HepG2 (cell line): Measurements from ENCODE around the gene C2orf76. TPM values are rescaled to one million over a fixed set of nuclear protein-coding genes. Genes with fewer than 3 reads are reported as not detected.

Source experiments
- GFI1 ChIP-seq: sonication (generic); formaldehyde crosslinking; IDR thresholded peaks from 2 replicates; pipeline ENCODE4 v1.5.0; 2020; ENCODE audit warnings: missing genetic modification reagents, mild to moderate bottlenecking, borderline replicate concordance
- HDAC6 ChIP-seq: fragments of 200-600 bp; sonication (generic); IDR thresholded peaks from 2 replicates; pipeline ENCODE4 v1.7.0; 2017; ENCODE audit warnings: mild to moderate bottlenecking, antibody characterized with exemption, low read length, low read depth
- PHF8 ChIP-seq: sonication (generic); formaldehyde crosslinking; IDR thresholded peaks from 2 replicates; pipeline ENCODE4 v1.5.0; 2020; ENCODE audit warnings: missing genetic modification reagents
- RFX1 ChIP-seq: fragments of 450-650 bp; IDR thresholded peaks from 2 replicates; pipeline ENCODE4 v1.6.1; 2017
- RXRA ChIP-seq: sonication (generic); formaldehyde crosslinking; IDR thresholded peaks from 2 replicates; pipeline ENCODE4 v1.5.1; 2020; ENCODE audit warnings: missing genetic modification reagents
- SIN3A ChIP-seq: IDR thresholded peaks from 2 replicates; pipeline ENCODE4 v1.6.1; 2011; ENCODE audit warnings: low read depth, mild to moderate bottlenecking, control low read depth, low read length, borderline replicate concordance
- SMAD9 ChIP-seq: sonication (generic); formaldehyde crosslinking; IDR thresholded peaks from 2 replicates; pipeline ENCODE4 v1.5.1; 2020; ENCODE audit warnings: mild to moderate bottlenecking, missing genetic modification reagents
- SMC3 ChIP-seq: IDR thresholded peaks from 2 replicates; pipeline ENCODE4 v1.6.1; 2011; ENCODE audit warnings: low read length, improper control_type of control experiment
- SNAI1 ChIP-seq: sonication (generic); formaldehyde crosslinking; IDR thresholded peaks from 2 replicates; pipeline ENCODE4 v1.5.0; 2020; ENCODE audit warnings: mild to moderate bottlenecking, missing genetic modification reagents, borderline replicate concordance
- THAP11 ChIP-seq: IDR thresholded peaks from 2 replicates; pipeline ENCODE4 v1.6.1; 2016; ENCODE audit warnings: missing biosample characterization, missing genetic modification reagents
- ZBTB3 ChIP-seq: sonication (generic); formaldehyde crosslinking; IDR thresholded peaks from 2 replicates; pipeline ENCODE4 v1.4.0; 2020; ENCODE audit warnings: low read depth, mild to moderate bottlenecking, moderate library complexity, missing genetic modification reagents, borderline replicate concordance
- ZNF572 ChIP-seq: sonication (generic); formaldehyde crosslinking; IDR thresholded peaks from 2 replicates; pipeline ENCODE4 v1.5.1; 2020; ENCODE audit warnings: mild to moderate bottlenecking, missing genetic modification reagents
- ZNF644 ChIP-seq: IDR thresholded peaks from 2 replicates; pipeline ENCODE4 v1.6.1; 2016; ENCODE audit warnings: low read depth
- ZNF766 ChIP-seq: sonication (generic); formaldehyde crosslinking; IDR thresholded peaks from 2 replicates; pipeline ENCODE4 v1.5.0; 2020; ENCODE audit warnings: missing genetic modification reagents, borderline replicate concordance
- polyA plus RNA-seq, 8 experiments: library from polyadenylated mRNA; depleted of rRNA in 3 of 8; stranded (reverse) in 7 of 8; unstranded in 1 of 8; fragments of >200 nt; fragmentation: Illumina TruSeq in 4 of 8; extraction: Trizol in 4 of 8; gene quantifications; 2 replicates each; pipeline versions ENCODE4 v1.2.1 to v1.2.3, GENCODE V29; 2011 to 2016; ENCODE audit warnings: low read depth in 4 of 8, missing spikeins in 1 of 8, mixed read lengths in 1 of 8; ENCODE audit not compliant: insufficient read depth in 1 of 8
- total RNA-seq, 5 experiments: library from RNA; depleted of rRNA; stranded (reverse); fragments of >200 nt; fragmentation: Illumina TruSeq; extraction: Trizol; gene quantifications; 2 replicates each; pipeline ENCODE4 v1.2.3, GENCODE V29; 2016; ENCODE audit warnings: low read depth in 1 of 5
- TF ChIP-seq, protein P1 (sequence below): sonication (generic); formaldehyde crosslinking; IDR thresholded peaks from 2 replicates; pipeline ENCODE4 v1.4.0; 2020; ENCODE audit warnings: mild to moderate bottlenecking, missing genetic modification reagents
- TF ChIP-seq, protein P2 (sequence below): sonication (generic); formaldehyde crosslinking; IDR thresholded peaks from 2 replicates; pipeline ENCODE4 v1.8.0; 2022; ENCODE audit warnings: missing genetic modification reagents, mild to moderate bottlenecking, moderate library complexity, borderline replicate concordance
- TF ChIP-seq, protein P3 (sequence below): IDR thresholded peaks from 2 replicates; pipeline ENCODE4 v1.6.1; 2016; ENCODE audit warnings: missing biosample characterization, missing genetic modification reagents, low read depth
- TF ChIP-seq, protein P4 (sequence below): sonication (generic); formaldehyde crosslinking; IDR thresholded peaks from 2 replicates; pipeline ENCODE4 v1.4.0; 2020; ENCODE audit warnings: missing genetic modification reagents
- TF ChIP-seq, protein P5 (sequence below): IDR thresholded peaks from 2 replicates; pipeline ENCODE4 v1.6.1; 2016; ENCODE audit warnings: low read depth

C2orf76 gene
- total and polyA plus RNA-seq, 2 of the 13 experiments (the other 11 are each of a cell fraction or from before 2014, with no cell fraction given) = 7.7 to 8.5 TPM

DNA sequence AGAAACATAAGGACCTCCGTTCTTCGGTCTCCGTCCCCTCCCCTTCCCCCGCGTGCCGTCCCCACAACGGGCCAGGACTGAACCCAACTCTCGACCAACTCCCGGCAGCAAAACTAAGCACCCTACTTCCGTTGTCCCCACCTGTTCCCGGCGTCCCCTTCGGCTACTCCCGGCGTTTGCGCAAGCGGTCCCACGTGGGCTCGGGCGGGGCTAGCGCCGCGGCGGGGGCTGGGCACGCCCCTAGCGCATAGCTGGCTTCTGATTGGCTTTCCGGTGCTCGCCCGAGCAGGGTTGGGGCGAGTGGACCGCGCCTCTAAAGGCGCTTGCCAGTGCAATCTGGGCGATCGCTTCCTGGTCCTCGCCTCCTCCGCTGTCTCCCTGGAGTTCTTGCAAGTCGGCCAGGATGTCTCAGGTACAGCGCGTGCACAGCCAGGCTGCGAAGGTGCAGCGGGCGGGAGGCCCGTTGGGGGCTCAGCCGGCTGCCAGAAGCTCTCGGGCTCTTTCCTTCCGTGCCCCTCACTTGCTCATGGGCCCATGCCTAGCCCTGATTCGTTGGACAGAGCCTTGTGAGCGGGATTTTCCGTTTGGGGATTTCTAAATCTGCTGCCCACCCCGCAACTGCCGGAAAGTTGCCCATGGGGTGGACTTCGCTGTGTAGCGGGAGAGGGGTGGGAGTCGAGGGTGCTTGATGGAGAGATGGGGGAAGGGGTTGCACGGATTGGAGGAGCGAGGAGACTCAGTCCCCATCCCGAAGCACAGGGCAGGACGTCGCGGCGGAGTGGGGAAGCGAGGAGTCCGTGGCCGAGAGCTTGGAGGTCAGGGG, at the start of gene C2orf76, which contains the start of gene DBI (continued):
- TF ChIP-seq, protein P1, sequence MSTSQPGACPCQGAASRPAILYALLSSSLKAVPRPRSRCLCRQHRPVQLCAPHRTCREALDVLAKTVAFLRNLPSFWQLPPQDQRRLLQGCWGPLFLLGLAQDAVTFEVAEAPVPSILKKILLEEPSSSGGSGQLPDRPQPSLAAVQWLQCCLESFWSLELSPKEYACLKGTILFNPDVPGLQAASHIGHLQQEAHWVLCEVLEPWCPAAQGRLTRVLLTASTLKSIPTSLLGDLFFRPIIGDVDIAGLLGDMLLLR (CRISPR knock-in tag) = peak; percentile 35
- TF ChIP-seq RXRA (peak; percentile 86; the same call in 1 of the 2 replicates), GFI1 (CRISPR knock-in tag) (peak; percentile 86), SMC3 (peak; percentile 27; the same call in 1 of the 2 replicates), SNAI1 (peak; percentile 21), THAP11 (CRISPR knock-in tag) (peak; percentile 91), ZBTB3 (CRISPR knock-in tag) (0 out of 2 replicates have a peak, but pooled peaks have one; percentile 2), PHF8 (CRISPR knock-in tag) (peak; percentile 89), ZNF572 (CRISPR knock-in tag) (0 out of 2 replicates have a peak, but pooled peaks have one; percentile 58), ZNF766 (CRISPR knock-in tag) (no peak), SIN3A (peak; percentile 94; the same call in 1 of the 2 replicates), RFX1 (no peak), ZNF644 (CRISPR knock-in tag) (0 out of 2 replicates have a peak, but pooled peaks have one; percentile 21), SMAD9 (peak; percentile 55; the same call in 1 of the 2 replicates), HDAC6 (no peak)
- TF ChIP-seq, protein P2, sequence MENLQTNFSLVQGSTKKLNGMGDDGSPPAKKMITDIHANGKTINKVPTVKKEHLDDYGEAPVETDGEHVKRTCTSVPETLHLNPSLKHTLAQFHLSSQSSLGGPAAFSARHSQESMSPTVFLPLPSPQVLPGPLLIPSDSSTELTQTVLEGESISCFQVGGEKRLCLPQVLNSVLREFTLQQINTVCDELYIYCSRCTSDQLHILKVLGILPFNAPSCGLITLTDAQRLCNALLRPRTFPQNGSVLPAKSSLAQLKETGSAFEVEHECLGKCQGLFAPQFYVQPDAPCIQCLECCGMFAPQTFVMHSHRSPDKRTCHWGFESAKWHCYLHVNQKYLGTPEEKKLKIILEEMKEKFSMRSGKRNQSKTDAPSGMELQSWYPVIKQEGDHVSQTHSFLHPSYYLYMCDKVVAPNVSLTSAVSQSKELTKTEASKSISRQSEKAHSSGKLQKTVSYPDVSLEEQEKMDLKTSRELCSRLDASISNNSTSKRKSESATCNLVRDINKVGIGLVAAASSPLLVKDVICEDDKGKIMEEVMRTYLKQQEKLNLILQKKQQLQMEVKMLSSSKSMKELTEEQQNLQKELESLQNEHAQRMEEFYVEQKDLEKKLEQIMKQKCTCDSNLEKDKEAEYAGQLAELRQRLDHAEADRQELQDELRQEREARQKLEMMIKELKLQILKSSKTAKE (CRISPR knock-in tag) = peak; percentile 89
- TF ChIP-seq, protein P3, sequence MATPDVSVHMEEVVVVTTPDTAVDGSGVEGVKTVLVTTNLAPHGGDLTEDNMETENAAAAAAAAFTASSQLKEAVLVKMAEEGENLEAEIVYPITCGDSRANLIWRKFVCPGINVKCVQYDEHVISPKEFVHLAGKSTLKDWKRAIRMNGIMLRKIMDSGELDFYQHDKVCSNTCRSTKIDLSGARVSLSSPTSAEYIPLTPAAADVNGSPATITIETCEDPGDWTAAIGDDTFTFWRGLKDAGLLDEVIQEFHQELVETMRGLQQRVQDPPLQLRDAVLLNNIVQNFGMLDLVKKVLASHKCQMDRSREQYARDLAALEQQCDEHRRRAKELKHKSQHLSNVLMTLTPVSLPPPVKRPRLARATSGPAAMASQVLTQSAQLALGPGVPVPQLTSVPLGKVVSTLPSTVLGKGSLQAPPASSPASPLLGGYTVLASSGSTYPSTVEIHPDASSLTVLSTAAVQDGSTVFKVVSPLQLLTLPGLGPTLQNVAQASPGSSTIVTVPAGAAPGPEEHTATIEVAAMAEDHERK (CRISPR knock-in tag) = peak; percentile 75
- TF ChIP-seq, protein P4, sequence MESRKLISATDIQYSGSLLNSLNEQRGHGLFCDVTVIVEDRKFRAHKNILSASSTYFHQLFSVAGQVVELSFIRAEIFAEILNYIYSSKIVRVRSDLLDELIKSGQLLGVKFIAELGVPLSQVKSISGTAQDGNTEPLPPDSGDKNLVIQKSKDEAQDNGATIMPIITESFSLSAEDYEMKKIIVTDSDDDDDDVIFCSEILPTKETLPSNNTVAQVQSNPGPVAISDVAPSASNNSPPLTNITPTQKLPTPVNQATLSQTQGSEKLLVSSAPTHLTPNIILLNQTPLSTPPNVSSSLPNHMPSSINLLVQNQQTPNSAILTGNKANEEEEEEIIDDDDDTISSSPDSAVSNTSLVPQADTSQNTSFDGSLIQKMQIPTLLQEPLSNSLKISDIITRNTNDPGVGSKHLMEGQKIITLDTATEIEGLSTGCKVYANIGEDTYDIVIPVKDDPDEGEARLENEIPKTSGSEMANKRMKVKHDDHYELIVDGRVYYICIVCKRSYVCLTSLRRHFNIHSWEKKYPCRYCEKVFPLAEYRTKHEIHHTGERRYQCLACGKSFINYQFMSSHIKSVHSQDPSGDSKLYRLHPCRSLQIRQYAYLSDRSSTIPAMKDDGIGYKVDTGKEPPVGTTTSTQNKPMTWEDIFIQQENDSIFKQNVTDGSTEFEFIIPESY = peak; percentile 54; the same call in 1 of the 2 replicates
- TF ChIP-seq, protein P5, sequence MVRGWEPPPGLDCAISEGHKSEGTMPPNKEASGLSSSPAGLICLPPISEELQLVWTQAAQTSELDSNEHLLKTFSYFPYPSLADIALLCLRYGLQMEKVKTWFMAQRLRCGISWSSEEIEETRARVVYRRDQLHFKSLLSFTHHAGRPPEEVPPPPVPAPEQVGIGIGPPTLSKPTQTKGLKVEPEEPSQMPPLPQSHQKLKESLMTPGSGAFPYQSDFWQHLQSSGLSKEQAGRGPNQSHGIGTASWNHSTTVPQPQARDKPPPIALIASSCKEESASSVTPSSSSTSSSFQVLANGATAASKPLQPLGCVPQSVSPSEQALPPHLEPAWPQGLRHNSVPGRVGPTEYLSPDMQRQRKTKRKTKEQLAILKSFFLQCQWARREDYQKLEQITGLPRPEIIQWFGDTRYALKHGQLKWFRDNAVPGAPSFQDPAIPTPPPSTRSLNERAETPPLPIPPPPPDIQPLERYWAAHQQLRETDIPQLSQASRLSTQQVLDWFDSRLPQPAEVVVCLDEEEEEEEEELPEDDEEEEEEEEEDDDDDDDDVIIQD (CRISPR knock-in tag) = peak; percentile 68; the same call in 1 of the 2 replicates
